Inflammatory macrophage (primary cell): Measurements from ENCODE around the gene ANKAR.
"Not testable (repeated sequence)": the region's sequence is repeated elsewhere in the genome, so short reads cannot be mapped to it uniquely, and the experiment has no call there.

ENCODE experiments used
- DNase-seq, 2 donors: peaks; one replicate each; pipeline ENCODE4 v3.0.0-alpha.2; 2020 to 2022

The ANKAR gene

GRCh38 chr2:189709501-189710221 lies 35.2 kb downstream of the ANKAR start:
- no peak for DNase-seq

DNA sequence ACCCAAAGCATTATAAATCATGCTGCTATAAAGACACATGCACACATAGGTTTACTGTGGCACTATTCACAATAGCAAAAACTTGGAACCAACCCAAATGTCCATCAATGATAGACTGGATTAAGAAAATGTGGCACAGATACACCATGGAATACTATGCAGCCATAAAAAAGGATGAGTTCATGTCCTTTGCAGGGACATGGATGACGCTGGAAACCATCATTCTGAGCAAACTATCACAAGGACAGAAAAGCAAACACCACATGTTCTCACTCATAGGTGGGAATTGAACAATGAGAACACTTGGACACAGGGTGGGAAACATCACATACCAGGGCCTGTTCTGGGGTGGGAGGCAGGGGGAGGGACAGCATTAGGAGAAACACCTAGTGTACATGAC lies 43.1 kb downstream of the ANKAR start:
- not testable (repeated sequence) for DNase-seq

DNA sequence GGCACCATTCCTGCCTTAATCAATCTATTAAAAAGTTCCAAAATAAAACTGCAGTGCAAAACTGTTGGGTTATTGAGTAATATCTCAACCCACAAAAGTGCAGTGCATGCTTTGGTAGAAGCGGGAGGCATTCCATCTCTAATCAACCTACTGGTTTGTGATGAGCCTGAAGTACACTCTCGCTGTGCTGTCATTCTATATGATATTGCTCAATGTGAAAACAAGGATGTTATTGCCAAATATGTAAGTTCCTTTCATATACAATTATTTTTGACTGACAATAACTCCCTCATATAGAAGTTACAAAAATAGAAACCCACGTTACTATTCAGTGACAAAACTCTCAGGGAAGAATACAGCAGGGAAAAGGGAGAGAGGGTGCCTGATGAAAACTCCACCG lies 45.1 kb downstream of the ANKAR start:
- DNase-seq, result peak; percentile 51 to 69

- no peak for DNase-seq
Measured at GRCh38 chr2:189723192-189723591, 48.7 kb downstream of the ANKAR start.
